Progenitor cell of endocrine pancreas (in vitro differentiated cells): ENCODE data around the gene BMP8B. TPM values are rescaled to one million over a fixed set of nuclear protein-coding genes. Genes with fewer than 3 reads are reported as not detected.

Experiments used
- DNase-seq: peaks from one replicate; pipeline ENCODE4 v3.0.0; 2021; ENCODE audit warnings: low spot score; ENCODE audit not compliant: unreplicated experiment
- H3K27ac Mint-ChIP-seq: 2 replicates; pipeline ENCODE4 v1.8.0; 2021; ENCODE audit warnings: mild to moderate bottlenecking, moderate library complexity, mixed read lengths
- H3K27me3 Mint-ChIP-seq: 2 replicates; pipeline ENCODE4 v1.8.0; 2021; ENCODE audit warnings: mixed read lengths
- H3K36me3 Mint-ChIP-seq: 2 replicates; pipeline ENCODE4 v1.8.0; 2022; ENCODE audit warnings: mixed read lengths; ENCODE audit not compliant: insufficient read depth
- H3K4me1 Mint-ChIP-seq: 2 replicates; pipeline ENCODE4 v1.8.0; 2021; ENCODE audit warnings: low read depth, mixed read lengths
- H3K4me3 Mint-ChIP-seq: 2 replicates; pipeline ENCODE4 v1.8.0; 2021; ENCODE audit warnings: low read depth, mild to moderate bottlenecking, moderate library complexity, mixed read lengths
- H3K9me3 Mint-ChIP-seq: 2 replicates; pipeline ENCODE4 v1.8.0; 2021; ENCODE audit warnings: low read depth, mixed read lengths
- CTCF ChIP-seq: fragments of 200-600 bp; sonication (generic); IDR thresholded peaks from one replicate; pipeline ENCODE4 v1.5.0; 2021; ENCODE audit warnings: antibody characterized with exemption, mild to moderate bottlenecking; ENCODE audit not compliant: unreplicated experiment
- total RNA-seq: library from RNA; stranded (reverse); gene quantifications from 2 replicates; pipeline ENCODE4 v1.2.1, GENCODE V29; 2021

Gene BMP8B
- total RNA-seq, 1 donor from 2014 or later = 0.91 TPM

DNA sequence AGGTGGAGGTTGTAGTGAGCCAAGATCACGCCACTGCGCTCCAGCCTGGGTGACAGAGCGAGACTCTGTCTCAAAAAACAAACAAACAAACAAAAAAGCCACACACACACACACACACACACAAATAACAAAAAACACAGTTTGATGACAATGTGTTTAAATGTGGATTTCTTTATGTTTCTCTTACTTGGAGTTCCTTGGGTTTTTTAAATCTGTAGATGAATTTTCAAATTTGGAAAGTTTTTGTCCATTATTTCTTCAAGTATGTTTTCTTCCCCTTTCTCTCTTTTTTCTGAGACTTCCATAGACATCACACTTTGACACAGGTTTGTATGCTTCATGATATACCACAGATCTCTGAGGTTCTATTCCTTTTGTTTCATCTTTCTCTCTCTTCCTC, 62.1 kb downstream of the BMP8B start:
- no peak for TF ChIP-seq CTCF
- no peak overlapping the region for H3K27ac Mint-ChIP-seq
- no peaks in the 10 kb centered on the region for H3K9me3 Mint-ChIP-seq
- peaks cover 86% of the 10 kb centered on the region for H3K27me3 Mint-ChIP-seq
- no peaks in the 10 kb centered on the region for H3K4me1 Mint-ChIP-seq
- H3K4me3 Mint-ChIP-seq = no peak overlapping the region
- H3K36me3 Mint-ChIP-seq = no peaks in the 10 kb centered on the region
- DNase-seq = no peak

- Mint-ChIP-seq H3K4me1 (no peaks in the 10 kb centered on the region), H3K4me3 (no peak overlapping the region), H3K27me3 (peaks cover 82% of the 10 kb centered on the region), H3K36me3 (no peaks in the 10 kb centered on the region), H3K9me3 (no peaks in the 10 kb centered on the region), H3K27ac (no peak overlapping the region)
- TF ChIP-seq CTCF = no peak
- no peak for DNase-seq
Observed at GRCh38 chr1:39722495-39722894, 66.2 kb downstream of the BMP8B start.

- H3K27me3 Mint-ChIP-seq = peaks cover 82% of the 10 kb centered on the region
- H3K9me3 Mint-ChIP-seq = no peaks in the 10 kb centered on the region
- no peaks in the 10 kb centered on the region for H3K4me1 Mint-ChIP-seq
- H3K27ac Mint-ChIP-seq = no peak overlapping the region
- no peaks in the 10 kb centered on the region for H3K36me3 Mint-ChIP-seq
- no peak overlapping the region for H3K4me3 Mint-ChIP-seq
- no peak for DNase-seq
- TF ChIP-seq CTCF = no peak
Observed at GRCh38 chr1:39721664-39722063, 67.0 kb downstream of the BMP8B start.

- no peak for DNase-seq
- Mint-ChIP-seq H3K27me3 (peaks cover 77% of the 10 kb centered on the region), H3K4me3 (no peak overlapping the region)
Observed at GRCh38 chr1:39720094-39720999, 68.3 kb downstream of the BMP8B start.

GRCh38 chr1:39717809-39718208, 70.9 kb downstream of the BMP8B start:
- Mint-ChIP-seq H3K27me3 (peaks cover 77% of the 10 kb centered on the region), H3K4me1 (no peaks in the 10 kb centered on the region), H3K36me3 (no peaks in the 10 kb centered on the region), H3K4me3 (no peak overlapping the region), H3K9me3 (no peaks in the 10 kb centered on the region), H3K27ac (no peak overlapping the region)
- DNase-seq = no peak
- TF ChIP-seq CTCF = no peak

More at GRCh38 chr1:39720094-39720999, 68.3 kb downstream of the BMP8B start:
- H3K9me3 Mint-ChIP-seq = no peaks in the 10 kb centered on the region
- no peak overlapping the region for H3K27ac Mint-ChIP-seq
- no peaks in the 10 kb centered on the region for H3K4me1 Mint-ChIP-seq
- peak; percentile 82 for TF ChIP-seq CTCF
- H3K36me3 Mint-ChIP-seq = no peaks in the 10 kb centered on the region
